GM18499 (cell line): ENCODE results near the gene NOC2L.

Experiments
- ATAC-seq: cut with Tn5 transposase; IDR thresholded peaks from one replicate; pipeline ENCODE4 v1.9.1; 2021; ENCODE audit warnings: moderate number of reproducible peaks; ENCODE audit not compliant: insufficient read depth, unreplicated experiment

The NOC2L gene

DNA sequence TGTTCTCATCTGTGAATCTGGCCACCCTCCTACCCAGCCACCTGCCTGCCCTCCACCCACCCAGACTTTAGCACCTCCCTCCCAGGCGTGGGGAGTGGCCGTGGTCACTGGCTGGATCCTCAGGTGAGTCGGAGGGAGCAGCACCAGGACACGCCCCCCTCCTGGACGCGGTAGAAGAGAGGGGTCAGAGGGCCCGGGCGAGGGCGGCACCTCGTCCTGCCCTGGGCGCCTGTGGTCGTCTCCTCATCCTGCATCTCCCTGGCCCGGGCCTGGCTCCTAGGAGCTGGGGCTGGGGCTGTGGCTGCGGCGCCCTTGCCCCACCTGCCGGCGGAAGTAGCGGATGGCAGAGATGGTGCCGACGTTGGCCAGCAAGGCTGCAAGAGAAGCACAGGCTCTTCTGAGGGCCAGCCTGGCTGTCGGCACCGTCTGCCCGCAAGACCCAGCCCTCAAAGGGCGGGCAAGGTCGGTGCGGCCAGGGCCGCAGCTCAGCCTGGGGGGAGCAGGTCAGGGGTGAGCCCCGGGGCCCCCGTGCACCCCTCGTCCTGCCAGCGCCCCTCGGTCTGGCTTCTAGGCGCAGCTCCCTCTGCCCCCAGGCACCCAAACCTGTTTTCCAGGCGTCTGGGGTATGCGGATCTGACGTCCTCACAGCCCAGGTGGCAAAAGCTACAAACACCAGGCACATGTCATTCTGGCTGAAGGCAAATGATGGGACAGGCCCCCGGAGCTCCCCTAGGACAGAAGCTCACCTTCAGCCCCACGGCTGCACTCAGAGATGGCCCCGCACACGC is 17.0 kb upstream of the NOC2L start:
- no peak for ATAC-seq

DNA sequence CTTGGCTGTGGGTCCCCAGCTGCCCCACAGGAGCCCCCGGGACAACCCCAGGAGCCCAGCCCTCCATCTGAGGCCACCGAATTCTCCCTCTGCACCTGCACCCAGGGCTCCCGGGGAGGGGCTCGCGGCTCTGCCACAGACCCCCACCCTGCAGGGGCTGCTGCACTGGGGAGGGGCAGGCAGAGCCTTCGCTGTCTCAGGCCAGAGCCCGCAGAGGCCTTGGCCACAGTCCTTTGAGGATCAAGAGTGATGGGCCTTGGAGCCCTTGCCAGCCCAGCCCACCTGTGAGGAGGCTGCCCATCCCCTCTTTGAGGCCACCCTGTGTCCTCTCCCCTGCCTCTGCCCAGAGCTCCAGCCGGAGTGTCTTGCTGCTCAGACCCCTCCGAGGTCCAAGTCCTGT is 16.3 kb upstream of the NOC2L start:
- no peak for ATAC-seq

DNA sequence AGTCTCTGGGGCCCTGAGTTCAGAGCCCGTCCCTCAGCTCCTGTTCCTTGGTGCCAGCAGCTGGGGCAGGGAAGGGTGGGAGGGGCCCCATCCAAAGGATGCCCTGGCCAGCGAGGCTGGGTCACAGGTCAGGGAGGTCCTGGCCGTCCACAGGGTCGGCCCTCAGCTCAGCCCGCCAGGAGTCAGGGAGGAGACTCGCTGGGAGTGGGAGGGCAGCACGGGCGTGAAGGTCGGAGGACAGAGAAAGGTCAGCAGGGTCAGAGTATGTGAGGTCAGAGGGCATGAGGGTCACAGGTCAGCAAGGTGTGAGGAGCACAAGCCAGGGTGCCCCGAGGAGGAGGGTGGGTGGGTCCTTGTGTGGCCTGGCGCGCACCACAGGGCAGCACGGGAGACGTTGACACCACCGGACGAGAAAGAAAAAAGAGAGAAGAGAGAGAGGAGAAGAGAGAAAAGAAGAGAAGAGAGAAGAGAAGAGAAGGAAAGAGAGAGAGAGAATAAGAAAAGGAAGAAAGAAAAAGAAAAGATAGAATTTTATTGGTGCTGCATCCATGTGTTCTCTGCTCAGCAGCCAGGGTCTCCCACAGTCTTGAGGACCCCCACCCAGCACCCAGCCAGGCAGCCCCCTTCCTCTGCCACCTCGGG is 15.8 kb upstream of the NOC2L start:
- ATAC-seq: no peak

DNA sequence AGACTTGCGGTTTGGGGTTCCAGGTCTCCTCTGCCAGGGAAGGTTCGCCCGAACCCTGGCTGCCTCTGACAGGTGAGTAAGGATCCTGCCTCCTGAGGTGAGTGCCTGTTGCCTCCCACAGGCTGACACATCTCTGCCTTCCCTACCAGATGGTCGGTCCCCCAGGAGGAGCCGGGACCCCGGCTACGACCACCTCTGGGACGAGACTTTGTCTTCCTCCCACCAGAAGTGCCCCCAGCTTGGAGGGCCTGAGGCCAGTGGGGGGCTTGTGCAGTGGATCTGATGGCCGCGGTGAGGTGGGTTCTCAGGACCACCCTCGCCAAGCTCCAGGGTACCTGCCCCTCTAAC is 15.2 kb upstream of the NOC2L start:
- no peak for ATAC-seq

DNA sequence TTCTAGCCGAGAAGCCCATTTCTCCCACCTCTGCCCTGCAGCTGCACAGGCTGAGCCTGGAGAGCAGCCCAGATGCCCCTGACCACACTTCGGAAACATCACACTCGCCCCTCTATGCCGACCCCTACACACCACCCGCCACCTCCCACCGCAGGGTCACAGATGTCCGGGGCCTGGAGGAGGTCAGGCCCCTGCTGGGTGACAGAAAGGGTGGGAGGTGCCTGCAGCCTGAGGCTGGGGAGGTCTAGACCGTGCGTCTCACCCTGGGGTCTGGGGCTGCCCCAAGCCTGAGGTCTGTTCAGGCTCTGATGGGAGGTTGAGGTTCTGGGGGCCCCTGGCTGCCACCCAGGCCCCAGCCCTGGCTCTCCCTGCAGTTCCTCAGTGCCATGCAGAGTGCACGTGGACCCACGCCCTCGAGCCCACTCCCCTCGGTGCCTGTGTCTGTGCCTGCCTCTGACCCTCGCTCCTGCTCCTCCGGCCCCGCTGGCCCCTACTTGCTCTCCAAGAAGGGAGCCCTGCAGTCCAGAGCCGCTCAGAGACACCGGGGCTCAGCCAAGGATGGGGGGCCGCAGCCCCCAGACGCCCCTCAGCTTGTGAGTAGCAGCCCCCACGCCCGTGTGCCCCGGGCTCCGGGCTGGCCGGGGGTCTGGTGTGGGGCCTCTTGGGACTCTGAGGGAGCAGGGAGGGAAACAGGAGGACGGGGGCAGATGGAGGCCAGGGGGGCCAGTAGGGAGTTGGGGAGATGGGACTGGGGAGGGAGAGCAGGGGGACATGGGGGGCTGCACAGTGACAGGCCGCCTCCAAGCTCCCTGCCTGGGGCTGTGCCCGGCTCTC is 14.6 kb upstream of the NOC2L start:
- no peak for ATAC-seq

DNA sequence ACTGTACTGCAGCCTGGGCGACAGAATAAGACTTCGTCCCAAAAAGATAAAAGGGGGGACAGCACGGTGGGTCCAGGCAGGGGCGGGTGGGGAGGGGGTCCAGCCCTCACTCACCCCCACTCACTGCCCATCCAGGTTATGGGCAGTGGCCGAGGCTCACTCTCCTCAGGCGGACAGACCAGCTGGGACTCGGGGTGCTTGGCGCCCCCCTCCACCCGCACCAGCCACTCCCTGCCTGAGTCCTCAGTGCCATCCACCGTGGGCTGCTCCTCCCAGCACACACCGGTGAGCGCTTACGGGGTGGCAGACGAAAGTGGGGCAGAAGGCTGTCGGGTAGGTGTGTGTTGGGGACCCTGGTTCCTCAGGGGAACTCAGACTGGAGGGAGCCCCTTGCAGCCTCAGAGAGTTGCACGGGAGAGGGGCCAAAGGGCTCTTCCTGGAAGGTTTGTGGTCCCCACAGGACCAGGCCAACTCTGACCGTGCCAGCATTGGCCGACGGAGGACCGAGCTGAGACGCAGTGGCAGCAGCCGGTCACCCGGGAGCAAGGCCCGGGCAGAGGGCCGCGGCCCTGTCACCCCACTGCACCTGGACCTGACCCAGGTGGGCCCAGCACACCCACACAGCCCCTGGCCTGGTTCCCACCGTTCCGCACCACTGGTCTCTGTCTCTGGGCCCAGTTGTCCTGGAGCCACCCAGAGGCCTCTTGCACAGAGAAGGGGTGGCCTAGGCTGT is 13.8 kb upstream of the NOC2L start:
- no peak for ATAC-seq

DNA sequence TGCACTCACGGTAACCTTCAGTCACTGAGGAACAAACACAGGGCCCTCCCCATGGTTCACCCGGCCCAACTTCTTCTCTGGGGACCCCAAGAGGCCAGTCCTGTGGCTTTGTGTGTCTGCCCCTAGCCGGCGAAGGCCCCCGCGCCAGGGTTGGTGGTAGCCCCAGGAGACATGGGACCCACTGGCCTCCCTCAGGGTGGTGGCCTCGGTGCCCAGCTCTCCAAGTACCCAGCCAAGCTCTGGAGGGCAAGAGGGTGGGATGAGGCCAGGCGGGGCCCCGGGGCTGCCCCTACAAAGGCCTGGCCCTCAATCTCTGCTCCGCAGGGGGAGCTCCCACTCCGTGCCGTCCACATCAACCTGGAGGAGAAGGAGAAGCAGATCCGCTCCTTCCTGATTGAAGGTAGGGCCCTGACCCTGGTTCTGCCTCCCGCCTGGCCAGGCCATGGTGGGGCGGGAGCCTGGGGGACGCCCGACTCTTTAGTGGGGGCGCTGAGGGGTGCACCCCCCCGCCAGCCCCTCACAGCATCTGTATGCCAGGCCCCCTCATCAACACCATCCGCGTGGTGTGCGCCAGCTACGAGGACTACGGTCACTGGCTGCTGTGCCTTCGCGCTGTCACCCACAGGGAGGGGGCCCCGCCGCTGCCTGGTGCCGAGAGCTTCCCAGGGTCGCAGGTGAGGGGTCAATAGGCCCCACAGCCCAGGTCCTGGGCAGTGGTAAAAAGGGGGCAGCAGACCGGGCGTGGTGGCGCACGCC is 12.9 kb upstream of the NOC2L start:
- no peak for ATAC-seq

DNA sequence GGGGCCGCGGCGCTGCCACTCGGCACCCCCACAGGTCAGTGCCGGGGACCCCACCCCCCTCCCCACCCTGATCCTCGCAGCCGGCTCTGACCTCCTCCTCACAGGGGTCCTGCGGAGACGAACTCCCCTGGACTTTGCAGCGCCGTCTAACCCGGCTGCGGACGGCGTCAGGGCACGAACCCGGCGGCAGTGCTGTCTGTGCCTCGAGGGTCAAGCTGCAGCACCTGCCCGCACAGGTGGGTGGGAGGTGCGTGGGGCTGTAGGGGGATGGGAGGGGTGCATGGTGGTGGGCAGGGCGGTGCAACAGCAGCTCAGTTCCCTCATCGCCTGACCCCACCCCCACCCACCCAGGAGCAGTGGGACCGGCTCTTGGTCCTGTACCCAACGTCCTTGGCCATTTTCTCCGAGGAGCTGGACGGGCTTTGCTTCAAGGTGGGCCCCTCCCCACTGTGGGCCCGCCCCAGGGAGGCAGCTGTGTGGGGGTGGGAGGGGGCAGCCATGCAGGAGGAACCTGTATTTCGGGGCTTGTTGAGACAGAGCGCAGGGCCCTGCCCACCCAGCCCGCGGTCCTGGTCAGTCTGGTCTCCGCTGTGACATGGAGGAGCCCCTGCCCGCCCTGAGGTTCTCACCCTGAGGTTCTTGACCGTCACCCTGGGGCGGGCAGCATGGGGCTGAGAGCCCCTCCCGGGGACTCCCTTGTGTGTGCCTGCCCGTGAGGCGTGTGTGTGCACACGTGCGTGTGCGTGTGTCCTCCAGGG is 12.1 kb upstream of the NOC2L start:
- no peak for ATAC-seq

DNA sequence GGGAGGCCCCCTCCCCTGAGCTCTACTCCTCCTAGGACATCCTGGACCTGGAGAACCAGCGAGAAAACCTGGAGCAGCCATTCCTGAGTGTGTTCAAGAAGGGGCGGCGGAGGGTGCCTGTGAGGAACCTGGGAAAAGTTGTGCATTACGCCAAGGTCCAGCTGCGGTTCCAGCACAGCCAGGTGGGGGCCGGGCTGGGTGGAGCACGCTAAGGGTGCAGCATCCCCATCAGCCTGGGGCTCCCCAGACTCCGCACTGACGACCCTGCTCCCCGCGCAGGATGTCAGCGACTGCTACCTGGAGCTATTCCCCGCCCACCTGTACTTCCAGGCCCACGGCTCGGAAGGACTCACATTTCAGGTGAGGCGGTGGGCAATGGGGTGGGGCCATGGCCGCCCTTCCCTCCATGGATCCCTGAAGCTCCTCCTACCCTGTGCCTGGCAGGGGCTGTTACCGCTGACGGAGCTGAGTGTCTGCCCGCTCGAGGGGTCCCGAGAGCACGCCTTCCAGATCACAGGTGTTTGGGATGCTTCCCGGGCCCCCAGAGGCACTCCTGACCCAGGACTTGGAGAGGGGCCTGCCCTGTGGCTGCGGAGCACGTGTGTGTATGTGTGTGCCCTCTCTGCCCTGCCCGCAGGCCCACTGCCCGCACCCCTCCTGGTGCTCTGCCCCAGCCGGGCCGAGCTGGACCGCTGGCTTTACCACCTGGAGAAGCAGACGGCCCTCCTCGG is 11.4 kb upstream of the NOC2L start:
- no peak for ATAC-seq

DNA sequence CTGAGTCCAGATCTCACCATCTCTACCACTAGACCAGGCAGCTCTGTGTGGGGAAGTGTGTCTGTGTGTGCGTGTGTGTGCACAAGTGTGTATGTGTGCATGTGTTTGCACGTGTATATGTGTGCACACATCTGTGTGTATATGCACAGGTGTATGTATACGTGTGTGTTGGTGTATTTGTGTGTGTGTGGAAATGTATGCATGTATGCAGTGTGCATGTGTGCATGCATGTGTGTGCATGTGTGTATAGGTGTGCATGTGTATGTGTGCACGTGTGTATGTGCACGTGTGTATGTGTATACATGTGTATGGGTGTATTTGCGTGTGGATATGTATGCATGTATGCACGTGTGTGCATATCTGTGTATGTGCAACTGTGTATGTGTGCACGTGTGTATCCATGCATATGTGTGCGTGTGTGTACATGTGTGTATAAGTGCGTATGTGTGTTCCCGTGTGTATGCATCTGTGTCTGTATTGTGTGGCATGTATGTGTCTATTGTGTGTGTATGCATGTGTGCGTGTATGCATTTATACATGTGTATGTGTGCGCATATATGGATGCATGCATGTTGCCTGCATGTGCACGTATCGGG is 10.3 kb upstream of the NOC2L start:
- no peak for ATAC-seq

DNA sequence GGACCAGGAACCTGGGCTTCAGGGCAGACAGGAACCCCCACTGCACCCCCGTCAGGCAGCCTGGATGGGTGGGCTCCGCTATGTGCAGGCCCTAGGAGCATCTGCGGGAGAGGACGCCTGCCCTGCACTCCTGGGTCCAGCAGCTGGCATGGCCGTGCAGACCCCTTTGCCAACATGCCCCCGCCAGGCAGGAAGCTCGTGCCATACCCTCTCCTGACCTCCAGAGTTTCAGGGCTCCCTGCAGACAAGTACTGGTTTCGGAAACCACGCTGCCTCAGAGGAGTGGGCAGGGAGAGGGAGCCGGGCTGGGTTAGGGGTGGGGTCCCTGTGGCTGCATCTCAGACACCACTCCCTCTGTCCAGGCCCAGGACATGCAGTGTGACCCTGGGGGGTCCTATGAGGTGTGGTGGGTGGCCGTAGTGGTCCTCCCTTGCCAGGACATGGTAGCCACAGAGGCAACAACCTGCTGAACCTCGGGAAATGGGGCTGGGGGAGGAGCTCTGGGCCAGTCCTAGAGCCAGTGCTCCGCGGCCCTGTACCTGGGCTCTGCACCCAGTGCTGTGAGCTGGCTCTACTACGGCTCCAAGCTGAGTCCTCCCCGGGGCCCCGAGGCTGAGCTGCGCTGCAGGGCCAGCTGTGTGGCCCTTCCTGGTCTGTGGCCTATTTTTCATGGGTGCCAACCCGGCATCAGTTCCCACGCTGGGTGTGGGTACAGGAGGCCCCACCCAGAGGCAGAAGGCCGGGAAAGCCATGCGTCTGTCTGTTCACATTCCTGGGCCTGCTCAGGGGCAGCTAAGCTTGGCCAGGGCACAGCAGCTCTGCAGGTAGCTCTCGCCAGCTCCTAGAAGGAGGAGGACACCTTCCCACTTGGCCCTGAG is 8.6 kb upstream of the NOC2L start:
- ATAC-seq: no peak

DNA sequence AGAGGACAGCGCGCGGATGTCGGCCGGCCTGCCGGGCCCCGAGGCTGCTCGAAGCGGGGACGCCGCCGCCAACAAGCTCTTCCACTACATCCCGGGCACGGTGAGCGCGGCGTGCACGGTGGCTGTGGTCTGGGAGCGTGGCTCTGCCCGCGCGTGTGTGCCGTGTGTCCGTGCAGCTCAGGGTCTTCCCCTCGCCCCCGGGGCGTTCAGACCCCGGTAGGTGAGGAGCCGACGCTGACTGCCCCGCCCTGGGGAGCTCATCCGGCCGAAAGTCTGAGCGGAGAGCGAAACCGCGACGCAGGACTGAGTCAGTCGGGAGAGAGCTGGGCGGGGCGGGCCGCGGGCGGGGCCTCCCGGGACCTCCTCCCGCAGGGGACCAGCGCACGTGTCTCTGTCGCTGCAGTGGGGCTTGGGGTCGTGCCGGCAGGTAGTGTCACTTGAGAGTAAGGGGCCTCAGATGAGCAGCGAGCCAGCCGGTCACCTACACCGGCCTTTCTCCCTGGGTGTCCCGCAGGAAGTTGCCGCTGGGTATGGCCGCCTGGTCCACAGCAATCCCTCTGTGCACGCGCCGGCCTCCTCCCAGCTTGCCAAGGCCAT is 7.7 kb upstream of the NOC2L start:
- no peak for ATAC-seq

DNA sequence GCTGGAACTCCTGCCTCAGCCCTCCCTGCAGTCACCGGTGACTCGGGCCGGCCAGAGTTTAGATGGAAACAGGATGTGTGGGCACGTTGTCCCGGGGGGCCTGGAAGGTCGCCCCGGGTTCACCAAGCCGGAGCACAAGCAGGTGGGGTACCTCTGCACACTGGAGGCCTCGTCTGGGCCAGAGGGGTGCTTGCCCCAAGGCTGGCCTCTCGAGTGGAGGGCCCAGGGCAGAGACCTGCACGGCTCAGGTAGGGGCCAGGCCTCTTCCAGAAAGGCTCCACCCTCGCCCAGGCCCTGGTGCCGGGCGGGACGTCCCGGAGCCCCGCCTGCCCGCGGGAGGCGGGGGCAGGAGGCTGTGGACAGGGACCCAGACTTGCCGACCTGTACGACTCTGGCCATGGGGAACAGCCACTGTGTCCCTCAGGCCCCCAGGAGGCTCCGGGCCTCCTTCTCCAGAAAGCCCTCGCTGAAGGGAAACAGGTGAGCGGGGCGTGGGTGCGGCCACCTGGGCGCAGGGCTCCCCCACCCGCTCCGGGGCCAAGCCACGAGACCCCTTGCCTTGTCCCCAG is 7.2 kb upstream of the NOC2L start, which contains the start of gene PLEKHN1:
PLEKHN1 (plus strand) TSS at position 348 of the 569 bp plus-strand sequence; CDS start at position 398, 50 bp downstream.
- ATAC-seq: no peak

DNA sequence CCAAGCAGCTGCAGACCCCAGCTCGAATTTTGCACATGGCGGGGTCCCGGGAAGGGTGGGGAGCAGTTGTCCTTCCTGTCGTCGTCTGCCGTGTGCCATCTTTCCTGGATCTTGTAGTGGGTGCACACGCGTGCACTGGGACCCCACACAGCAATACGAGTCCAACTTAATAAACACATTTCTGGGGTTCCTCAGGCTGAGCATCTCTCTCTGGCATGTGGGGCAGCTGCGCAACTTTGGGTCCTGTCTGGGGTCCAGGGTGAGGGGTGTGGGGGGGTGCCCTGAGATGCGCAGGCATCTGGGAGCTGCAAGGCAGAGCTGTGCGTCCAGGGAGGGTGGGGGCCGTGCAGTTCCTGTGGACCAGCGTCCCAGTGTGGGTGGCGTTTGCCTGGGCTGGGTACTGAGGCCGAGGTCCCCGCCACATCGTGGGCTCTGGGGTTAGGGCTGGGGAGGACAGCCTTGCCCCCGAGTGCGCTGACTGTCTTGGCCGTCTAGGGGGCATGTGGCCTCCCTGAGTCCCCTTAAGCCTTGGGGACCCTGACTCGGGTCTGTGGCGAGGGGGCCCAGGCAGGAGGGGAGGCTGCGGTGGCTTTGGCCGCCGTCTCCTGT is 6.6 kb upstream of the NOC2L start:
- ATAC-seq: no peak

DNA sequence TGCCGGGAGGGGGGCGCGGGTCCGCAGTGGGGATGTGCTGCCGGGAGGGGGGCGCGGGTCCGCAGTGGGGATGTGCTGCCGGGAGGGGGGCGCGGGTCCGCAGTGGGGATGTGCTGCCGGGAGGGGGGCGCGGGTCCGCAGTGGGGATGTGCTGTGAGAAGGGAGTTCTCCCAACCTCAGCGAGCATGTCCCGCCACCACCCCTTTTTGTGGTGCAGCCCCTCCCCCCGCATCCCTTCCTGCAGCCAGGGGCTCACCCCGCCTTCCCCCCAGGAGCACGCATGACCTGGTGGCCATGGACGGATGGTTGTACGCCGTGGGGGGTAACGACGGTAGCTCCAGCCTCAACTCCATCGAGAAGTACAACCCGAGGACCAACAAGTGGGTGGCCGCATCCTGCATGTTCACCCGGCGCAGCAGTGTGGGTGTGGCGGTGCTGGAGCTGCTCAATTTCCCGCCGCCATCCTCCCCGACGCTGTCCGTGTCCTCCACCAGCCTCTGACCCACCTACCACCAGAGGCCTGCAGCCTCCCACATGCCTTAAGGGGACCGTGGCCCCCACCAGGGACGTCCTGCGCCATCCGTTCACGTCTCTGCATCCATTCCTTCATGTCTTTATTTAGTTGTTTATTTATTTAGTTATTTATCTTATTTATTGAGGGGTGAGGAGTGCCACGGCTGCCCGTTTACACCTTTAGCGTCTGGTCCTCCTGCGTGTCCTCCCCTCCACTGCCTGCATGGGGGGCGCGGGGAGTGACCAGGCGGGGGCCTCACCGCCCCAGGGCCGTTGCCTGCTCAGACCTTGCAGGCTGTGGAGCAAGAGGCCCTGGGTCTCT is 5.9 kb upstream of the NOC2L start:
- no peak for ATAC-seq
